ENCODE measurements around the gene FARSA. TPM values are rescaled to one million over a fixed set of nuclear protein-coding genes. Genes with fewer than 3 reads are reported as not detected.

FARSA gene
- total RNA-seq, 1 donor from 2014 or later, result 76.7 TPM

GRCh38 chr19:12924621-12925310 is 8.7 kb downstream of the FARSA start:
- Histone ChIP-seq H3K4me2 (ENCODE audit: low read length) (no peak overlapping the region), H3K36me3 (ENCODE audit: insufficient read depth, low read length) (peaks cover 32% of the 10 kb centered on the region), H3K27ac (ENCODE audit: low read depth, low read length) (no peak overlapping the region), H3K79me2 (ENCODE audit: insufficient read depth, low read length) (no peaks in the 10 kb centered on the region), H3K9ac (ENCODE audit: low read length) (no peak overlapping the region), H2AFZ (ENCODE audit: low read depth, low read length) (no peak overlapping the region), H3K9me3 (ENCODE audit: insufficient read depth, low read depth, low read length) (no peaks in the 10 kb centered on the region), H3K4me1 (ENCODE audit: insufficient read depth, low read length) (no peaks in the 10 kb centered on the region), H4K20me1 (ENCODE audit: insufficient read depth, low read length) (peaks cover 10% of the 10 kb centered on the region), H3K4me3 (ENCODE audit: insufficient read depth, low read depth, low read length) (no peak overlapping the region), H3K27me3 (ENCODE audit: insufficient read depth, low read length) (no peaks in the 10 kb centered on the region)
- FAIRE-seq (no peak), DNase-seq (ENCODE audit: low read depth) (no peak)
- Mint-ChIP-seq H3K9me3 (ENCODE audit: unreplicated experiment) (no peaks in the 10 kb centered on the region), H3K27ac (ENCODE audit: unreplicated experiment) (no peak overlapping the region), H3K4me3 (ENCODE audit: unreplicated experiment) (no peak overlapping the region), H3K36me3 (ENCODE audit: low read depth, unreplicated experiment) (peaks cover 28% of the 10 kb centered on the region), H3K4me1 (ENCODE audit: low read depth, unreplicated experiment) (no peaks in the 10 kb centered on the region), H3K27me3 (ENCODE audit: low read depth, unreplicated experiment) (no peaks in the 10 kb centered on the region)
- no peak for TF ChIP-seq EZH2 (IDR thresholded peaks at IDR 0.05; ENCODE audit: insufficient read depth, low read length)

DNA sequence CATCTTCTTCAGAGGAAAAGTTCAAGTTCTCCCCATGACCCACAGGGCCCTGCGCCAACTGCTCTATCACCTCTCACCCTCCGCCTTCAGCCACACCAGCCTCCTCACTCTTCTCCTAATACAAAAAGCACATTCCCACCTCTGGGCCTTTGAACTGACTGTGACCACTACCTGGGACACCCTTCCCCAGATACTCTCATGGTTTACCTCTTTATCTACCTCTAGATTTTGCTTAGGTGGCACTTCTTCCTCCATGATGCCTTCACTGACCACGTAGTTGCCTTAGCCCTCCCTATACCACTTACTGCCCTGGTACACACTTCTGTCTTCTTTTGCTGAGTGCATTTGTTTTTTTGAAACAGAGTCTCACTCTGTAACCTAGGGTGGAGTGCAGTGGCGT is 10.6 kb downstream of the FARSA start:
- Mint-ChIP-seq H3K27me3 (ENCODE audit: low read depth, unreplicated experiment) (no peaks in the 10 kb centered on the region), H3K4me1 (ENCODE audit: low read depth, unreplicated experiment) (peaks cover 2% of the 10 kb centered on the region), H3K36me3 (ENCODE audit: low read depth, unreplicated experiment) (peaks cover 21% of the 10 kb centered on the region), H3K4me3 (ENCODE audit: unreplicated experiment) (no peak overlapping the region), H3K27ac (ENCODE audit: unreplicated experiment) (no peak overlapping the region), H3K9me3 (ENCODE audit: unreplicated experiment) (no peaks in the 10 kb centered on the region)
- Histone ChIP-seq H4K20me1 (ENCODE audit: insufficient read depth, low read length) (peaks cover 5% of the 10 kb centered on the region), H3K27ac (ENCODE audit: low read depth, low read length) (no peak overlapping the region), H3K36me3 (ENCODE audit: insufficient read depth, low read length) (peaks cover 21% of the 10 kb centered on the region), H3K9me3 (ENCODE audit: insufficient read depth, low read depth, low read length) (no peaks in the 10 kb centered on the region), H2AFZ (ENCODE audit: low read depth, low read length) (no peak overlapping the region), H3K4me3 (ENCODE audit: insufficient read depth, low read depth, low read length) (no peak overlapping the region), H3K27me3 (ENCODE audit: insufficient read depth, low read length) (no peaks in the 10 kb centered on the region), H3K4me2 (ENCODE audit: low read length) (no peak overlapping the region), H3K4me1 (ENCODE audit: insufficient read depth, low read length) (peaks cover 3% of the 10 kb centered on the region), H3K9ac (ENCODE audit: low read length) (no peak overlapping the region), H3K79me2 (ENCODE audit: insufficient read depth, low read length) (no peaks in the 10 kb centered on the region)
- DNase-seq (ENCODE audit: low read depth) (no peak), FAIRE-seq (no peak)
- no peak for TF ChIP-seq EZH2 (IDR thresholded peaks at IDR 0.05; ENCODE audit: insufficient read depth, low read length)
- TF ChIP-seq CTCF (IDR thresholded peaks at IDR 0.05; ENCODE audit: insufficient read depth, low read depth, low read length), result no peak

- Histone ChIP-seq H3K27ac (ENCODE audit: low read depth, low read length) (no peak overlapping the region), H3K9me3 (ENCODE audit: insufficient read depth, low read depth, low read length) (no peaks in the 10 kb centered on the region), H3K36me3 (ENCODE audit: insufficient read depth, low read length) (peaks cover 20% of the 10 kb centered on the region), H3K27me3 (ENCODE audit: insufficient read depth, low read length) (no peaks in the 10 kb centered on the region), H3K4me3 (ENCODE audit: insufficient read depth, low read depth, low read length) (no peak overlapping the region), H3K4me1 (ENCODE audit: insufficient read depth, low read length) (peaks cover 3% of the 10 kb centered on the region), H3K4me2 (ENCODE audit: low read length) (no peak overlapping the region), H3K79me2 (ENCODE audit: insufficient read depth, low read length) (no peaks in the 10 kb centered on the region), H3K9ac (ENCODE audit: low read length) (no peak overlapping the region), H2AFZ (ENCODE audit: low read depth, low read length) (no peak overlapping the region), H4K20me1 (ENCODE audit: insufficient read depth, low read length) (no peaks in the 10 kb centered on the region)
- H3K4me3 Mint-ChIP-seq (ENCODE audit: unreplicated experiment), result no peak overlapping the region
- H3K27ac Mint-ChIP-seq (ENCODE audit: unreplicated experiment), result no peak overlapping the region
- no peaks in the 10 kb centered on the region for H3K27me3 Mint-ChIP-seq (ENCODE audit: low read depth, unreplicated experiment)
- no peaks in the 10 kb centered on the region for H3K9me3 Mint-ChIP-seq (ENCODE audit: unreplicated experiment)
- no peak for TF ChIP-seq EZH2 (IDR thresholded peaks at IDR 0.05; ENCODE audit: insufficient read depth, low read length)
- no peak for TF ChIP-seq CTCF (IDR thresholded peaks at IDR 0.05; ENCODE audit: insufficient read depth, low read depth, low read length)
- DNase-seq (ENCODE audit: low read depth), result no peak
- H3K36me3 Mint-ChIP-seq (ENCODE audit: low read depth, unreplicated experiment), result peaks cover 15% of the 10 kb centered on the region
- H3K4me1 Mint-ChIP-seq (ENCODE audit: low read depth, unreplicated experiment), result peaks cover 2% of the 10 kb centered on the region
- FAIRE-seq, result no peak
Measured at GRCh38 chr19:12921047-12921446, 12.5 kb downstream of the FARSA start.

All from astrocyte (in vitro differentiated cells and primary cell).